Stimulated activated naive CD4-positive, alpha-beta T cell (primary cell): Measurements from ENCODE around the gene LYST.
"Not testable (repeated sequence)": the region's sequence is repeated elsewhere in the genome, so short reads cannot be mapped to it uniquely, and the experiment has no call there.

Experiments
- DNase-seq, 6 experiments: peaks; one replicate each; lab custom pipeline; 2025; lab: John Stamatoyannopoulos, UW

LYST gene, protein sequence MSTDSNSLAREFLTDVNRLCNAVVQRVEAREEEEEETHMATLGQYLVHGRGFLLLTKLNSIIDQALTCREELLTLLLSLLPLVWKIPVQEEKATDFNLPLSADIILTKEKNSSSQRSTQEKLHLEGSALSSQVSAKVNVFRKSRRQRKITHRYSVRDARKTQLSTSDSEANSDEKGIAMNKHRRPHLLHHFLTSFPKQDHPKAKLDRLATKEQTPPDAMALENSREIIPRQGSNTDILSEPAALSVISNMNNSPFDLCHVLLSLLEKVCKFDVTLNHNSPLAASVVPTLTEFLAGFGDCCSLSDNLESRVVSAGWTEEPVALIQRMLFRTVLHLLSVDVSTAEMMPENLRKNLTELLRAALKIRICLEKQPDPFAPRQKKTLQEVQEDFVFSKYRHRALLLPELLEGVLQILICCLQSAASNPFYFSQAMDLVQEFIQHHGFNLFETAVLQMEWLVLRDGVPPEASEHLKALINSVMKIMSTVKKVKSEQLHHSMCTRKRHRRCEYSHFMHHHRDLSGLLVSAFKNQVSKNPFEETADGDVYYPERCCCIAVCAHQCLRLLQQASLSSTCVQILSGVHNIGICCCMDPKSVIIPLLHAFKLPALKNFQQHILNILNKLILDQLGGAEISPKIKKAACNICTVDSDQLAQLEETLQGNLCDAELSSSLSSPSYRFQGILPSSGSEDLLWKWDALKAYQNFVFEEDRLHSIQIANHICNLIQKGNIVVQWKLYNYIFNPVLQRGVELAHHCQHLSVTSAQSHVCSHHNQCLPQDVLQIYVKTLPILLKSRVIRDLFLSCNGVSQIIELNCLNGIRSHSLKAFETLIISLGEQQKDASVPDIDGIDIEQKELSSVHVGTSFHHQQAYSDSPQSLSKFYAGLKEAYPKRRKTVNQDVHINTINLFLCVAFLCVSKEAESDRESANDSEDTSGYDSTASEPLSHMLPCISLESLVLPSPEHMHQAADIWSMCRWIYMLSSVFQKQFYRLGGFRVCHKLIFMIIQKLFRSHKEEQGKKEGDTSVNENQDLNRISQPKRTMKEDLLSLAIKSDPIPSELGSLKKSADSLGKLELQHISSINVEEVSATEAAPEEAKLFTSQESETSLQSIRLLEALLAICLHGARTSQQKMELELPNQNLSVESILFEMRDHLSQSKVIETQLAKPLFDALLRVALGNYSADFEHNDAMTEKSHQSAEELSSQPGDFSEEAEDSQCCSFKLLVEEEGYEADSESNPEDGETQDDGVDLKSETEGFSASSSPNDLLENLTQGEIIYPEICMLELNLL (N-terminal part only)

GRCh38 chr1:235866205-235866912 is at the start of gene LYST:
Gene LYST (minus strand): TSS chr1:235866906. CDS start chr1:235830417, 36,489 bp downstream.
- peak; percentile 44 to 82 (median 62) for DNase-seq

DNA sequence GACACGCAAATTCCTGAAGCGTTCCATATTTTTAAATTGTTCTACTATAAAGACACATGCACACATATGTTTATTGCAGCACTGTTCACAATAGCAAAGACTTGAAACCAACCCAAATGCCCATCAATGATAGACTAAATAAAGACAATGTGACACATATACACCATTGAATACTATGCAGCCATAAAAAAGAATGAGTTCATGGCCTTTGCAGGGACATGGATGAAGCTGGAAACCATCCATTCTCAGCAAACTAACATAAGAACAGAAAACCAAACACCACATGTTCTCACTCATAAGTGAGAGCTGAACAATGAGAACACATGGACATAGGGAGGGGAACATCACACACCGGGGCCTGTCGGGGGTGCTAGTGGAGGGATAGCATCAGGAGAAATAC is 48.8 kb upstream of the LYST start:
- not testable (repeated sequence) for DNase-seq

DNA sequence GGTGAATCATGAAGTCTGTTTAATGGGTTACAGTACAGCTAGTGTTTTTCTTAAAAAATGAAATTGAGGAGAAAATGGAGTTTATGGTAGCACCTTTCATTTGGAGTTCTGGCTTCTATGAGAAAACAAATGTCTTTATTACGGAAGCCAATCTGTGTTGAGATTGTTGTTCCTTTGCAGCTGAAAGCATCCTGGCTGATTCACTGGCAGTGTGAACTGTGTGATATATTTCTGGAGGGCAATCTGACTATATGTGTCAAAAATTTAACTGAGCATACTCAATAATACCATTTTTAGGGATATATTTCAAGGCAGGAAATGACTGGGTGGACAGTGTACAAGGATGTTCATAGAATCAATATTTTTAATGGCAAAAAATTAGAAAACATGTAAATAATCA is 46.6 kb upstream of the LYST start:
- DNase-seq, result no peak

DNA sequence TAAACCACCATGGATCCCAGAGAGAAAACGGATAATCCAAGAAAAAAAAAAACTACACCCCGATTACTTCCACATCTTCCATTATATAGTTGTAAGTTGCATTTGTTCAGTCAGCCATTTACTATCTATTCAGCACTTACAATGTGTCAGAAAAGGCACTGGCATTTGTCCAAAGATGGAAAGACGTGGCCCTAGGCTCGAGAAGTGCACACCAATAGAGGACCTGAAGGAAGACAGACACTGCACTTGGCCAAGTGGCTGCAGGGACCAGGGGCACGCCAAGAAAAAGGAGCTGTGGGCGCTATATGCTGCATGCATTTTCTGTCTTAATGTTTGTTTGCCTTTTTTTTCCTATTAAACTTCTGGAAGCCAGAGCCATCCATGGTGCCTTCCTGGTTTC is 45.2 kb upstream of the LYST start:
- DNase-seq, result no peak

GRCh38 chr1:235911300-235911662 is 44.6 kb upstream of the LYST start:
- DNase-seq, result no peak

DNA sequence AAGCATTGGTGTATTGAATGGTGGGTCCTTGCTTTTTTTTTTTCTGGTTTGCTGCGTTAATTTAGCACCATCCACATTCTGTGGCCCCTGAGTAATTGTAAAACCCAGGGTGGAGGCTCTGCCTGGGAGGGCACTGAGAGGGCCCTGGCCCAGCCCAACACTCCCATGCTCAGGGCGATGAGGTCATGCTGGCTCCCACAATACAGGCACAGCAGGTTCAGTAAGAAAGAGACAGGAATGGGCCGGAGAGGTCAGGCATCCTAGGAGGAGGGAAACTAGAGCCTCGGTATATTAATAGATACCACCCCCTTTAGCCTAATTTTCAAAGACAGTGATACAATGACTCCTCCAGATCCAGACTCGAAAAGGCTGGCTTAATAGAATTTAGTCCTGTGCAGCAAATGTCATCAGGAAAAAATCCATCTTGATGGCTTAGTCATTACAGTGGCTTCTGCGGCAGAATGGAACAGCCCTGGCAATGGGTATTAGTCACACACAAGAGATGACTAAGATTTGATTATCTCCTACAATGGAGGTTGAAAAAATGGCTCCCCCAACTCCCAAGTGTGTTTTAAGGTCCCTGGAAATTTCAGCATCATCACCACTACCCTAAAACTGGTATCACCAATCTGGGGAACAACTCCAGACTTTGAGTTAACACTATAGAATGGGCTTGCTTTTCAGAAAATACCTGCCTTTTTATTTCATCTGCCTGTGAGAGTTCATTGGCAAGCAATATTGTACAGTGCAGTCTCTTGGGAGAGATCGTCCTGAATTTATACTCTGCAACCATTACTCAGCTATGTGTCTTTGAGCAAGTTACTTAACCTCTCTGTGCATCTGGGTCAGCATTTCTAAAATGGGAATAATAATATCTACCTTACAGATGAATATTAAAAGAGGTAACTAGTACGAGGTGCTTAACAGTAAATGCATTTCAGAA is 43.9 kb upstream of the LYST start:
- DNase-seq, result no peak

GRCh38 chr1:235908742-235909520 is 42.2 kb upstream of the LYST start:
- DNase-seq, result no peak

DNA sequence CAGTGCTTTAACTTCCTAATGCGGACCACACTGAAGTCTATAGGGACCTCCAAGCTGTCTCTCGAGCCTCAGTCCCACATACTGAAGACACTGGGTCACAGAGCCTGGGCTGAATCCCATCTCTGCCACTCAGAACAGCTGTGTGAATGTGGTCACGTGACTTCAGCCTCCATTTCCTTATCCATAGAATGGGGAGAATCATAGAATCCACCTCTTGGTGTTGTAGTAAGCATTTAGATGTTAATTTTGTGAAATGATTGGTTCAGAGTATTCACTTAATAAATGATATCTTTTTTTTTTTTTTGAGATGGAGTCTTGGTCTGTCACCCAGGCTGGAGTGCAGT is 41.2 kb upstream of the LYST start:
- DNase-seq, result no peak

DNA sequence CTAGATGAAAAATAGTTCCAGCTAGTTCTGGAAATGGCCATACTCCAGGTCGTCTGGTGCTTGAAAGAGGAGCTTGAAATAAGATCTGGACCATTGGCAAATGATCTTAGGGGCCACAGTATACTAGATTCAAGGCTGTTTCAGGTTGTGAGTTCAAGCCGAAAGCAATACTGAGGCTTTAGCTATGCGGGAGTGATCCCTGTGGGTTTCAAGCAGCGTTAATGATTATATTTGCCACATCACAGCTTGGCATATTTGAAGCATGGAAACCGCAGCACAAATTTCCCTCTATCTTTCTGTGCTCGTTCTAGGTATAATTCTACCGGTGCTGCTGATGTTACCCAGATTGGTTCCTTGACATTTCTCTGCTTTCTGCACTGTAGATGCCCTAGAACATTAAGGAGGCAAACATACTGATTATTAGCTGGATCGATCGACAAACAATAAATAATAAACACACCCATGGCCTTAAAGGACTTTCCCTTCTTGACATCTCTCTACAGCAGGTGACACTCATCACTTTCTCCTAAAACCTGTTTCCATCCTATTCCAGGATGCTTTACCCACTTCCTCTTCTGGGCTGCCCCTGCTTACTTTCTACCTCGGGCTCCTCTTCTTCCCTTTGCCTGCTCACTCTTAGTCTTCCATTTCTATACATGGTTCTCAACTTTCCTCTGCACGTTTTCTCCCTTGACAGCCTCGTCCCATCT is 40.6 kb upstream of the LYST start:
- DNase-seq, result no peak

- DNase-seq, result no peak
These were observed 39.7 kb upstream of the LYST start for GRCh38 chr1:235906436-235906835.

DNA sequence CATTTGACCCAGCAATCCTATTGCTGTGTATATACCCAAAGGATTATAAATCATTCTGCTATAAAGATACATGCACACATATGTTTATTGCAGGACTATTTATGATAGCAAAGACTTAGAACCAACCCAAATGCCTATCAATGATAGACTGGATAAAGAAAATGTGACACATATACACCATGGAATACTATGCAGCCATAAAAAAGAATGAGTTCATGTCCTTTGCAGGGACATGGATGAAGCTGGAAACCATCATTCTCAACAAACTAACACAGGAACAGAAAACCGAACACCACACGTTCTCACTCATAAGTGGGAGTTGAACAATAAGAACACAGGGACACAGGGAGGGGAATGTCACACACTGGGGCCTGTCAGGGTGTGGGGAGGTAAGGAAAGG is 37.1 kb upstream of the LYST start:
- not testable (repeated sequence) for DNase-seq

DNA sequence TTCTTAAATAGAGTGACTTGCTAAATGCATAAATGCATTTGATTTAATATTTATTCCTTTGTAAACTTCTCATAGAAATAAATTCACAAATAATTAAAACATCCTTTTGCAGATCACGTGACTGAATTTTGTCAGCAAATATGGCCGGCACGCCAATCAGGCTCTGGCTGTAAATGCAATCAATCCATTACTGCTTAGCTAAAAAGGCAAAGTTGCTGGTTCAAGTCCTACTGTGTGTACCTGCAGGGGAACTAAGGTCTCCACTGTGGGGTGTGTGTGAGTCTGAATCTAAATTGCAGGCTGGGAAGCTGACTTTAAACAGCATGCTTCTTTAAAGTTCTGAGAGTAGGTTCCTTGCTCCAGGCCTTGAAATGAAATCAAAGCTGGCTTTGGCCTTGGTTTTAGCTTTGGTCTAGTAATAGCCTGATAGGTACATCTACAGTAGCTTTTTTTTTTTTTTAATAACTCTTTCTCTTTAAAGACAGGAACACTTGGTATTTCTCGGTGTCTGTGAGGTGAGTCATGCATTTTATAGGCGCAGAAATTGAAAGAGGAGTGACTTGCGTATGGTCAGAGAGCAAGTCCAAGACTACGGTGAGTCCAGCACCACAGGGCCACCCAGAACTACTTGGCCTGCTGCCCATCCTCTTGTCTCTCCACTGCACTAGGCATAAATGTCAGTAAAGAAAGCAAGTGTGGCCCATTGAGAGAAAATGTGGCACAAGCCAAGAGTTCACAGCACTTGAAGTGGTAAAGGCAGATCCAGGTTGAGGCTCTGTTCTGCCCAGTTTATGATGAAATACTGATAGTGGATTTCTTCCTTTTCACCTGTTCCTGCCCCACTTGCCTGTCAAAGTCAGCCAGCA is 36.2 kb upstream of the LYST start:
- DNase-seq, result no peak

DNA sequence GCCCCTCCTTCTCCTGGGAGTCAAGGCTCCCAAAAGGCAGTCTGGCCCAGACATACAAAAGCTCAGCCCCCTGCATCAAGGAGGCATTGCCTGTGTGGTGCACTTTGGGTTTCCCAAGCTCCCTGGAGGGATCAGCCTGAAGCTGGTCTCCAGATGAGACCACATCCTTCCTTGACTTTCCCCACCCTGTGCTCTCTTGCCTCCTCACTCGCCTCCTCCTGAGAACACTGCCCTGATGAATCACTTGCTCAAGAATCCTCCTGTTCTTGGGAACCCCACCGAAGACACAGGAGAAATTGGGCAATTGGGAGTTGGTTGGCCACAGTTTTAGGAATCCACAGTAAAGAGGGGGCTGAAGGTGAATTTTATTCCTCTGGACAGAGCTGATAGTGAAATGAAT is 34.8 kb upstream of the LYST start:
- DNase-seq, result no peak

- no peak for DNase-seq
These were observed 31.4 kb upstream of the LYST start for GRCh38 chr1:235898126-235898525.

- no peak for DNase-seq
These were observed 27.1 kb upstream of the LYST start for GRCh38 chr1:235893840-235894239.

DNA sequence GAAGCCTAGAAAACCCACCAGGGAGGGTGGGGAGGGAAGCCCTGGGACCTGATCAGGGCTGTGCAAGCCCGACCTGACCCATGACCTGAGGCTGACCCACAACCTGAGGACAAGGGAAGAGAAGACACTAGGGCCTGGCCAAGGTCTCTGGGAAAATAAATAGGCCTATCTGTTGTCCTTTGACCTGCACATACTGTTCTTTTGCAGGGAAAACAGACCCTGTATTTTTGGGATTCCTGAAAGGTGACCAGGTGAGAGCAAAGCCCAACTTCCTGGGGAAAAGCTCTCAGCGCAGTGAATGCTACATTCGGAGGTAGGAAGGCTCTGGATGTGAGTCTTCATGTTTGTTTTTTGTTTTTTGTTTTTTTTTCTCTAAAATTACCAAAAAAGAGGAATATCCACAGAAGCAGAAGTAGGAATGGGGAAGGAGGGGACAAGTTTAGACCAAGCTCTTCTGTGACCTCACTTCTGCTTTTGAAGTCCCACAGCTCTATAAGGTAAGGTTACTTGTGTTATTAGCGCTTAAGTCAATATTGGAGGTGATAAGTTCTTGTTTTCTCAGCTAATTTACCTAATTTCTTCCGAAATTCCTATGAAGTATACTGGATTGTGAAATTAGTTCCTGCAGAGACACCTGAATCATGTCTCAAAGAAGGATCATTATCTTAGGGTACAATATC is 26.2 kb upstream of the LYST start:
- no peak for DNase-seq

DNA sequence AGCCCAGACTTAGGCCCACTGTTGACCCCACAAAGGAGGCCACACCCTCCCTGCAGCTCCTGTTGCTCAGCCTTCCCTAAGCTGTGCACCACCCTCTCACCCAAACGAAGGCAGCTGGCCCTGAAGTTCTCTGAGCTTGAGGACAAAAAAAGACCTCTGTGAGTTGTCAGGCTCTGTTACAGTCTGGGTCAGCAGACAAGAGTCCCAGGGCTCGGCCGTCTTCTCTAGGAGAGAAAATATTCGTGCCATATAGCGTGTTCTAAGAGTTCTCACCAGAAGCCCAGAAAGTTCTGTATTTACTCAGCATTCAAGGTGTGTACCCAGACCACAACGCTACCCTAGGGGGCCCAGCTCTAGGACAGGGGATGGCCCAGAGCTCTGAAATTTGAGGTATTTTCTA is 25.5 kb upstream of the LYST start:
- DNase-seq, result no peak
